ENCODE measurements around the gene WASF2.

WASF2 gene

DNA sequence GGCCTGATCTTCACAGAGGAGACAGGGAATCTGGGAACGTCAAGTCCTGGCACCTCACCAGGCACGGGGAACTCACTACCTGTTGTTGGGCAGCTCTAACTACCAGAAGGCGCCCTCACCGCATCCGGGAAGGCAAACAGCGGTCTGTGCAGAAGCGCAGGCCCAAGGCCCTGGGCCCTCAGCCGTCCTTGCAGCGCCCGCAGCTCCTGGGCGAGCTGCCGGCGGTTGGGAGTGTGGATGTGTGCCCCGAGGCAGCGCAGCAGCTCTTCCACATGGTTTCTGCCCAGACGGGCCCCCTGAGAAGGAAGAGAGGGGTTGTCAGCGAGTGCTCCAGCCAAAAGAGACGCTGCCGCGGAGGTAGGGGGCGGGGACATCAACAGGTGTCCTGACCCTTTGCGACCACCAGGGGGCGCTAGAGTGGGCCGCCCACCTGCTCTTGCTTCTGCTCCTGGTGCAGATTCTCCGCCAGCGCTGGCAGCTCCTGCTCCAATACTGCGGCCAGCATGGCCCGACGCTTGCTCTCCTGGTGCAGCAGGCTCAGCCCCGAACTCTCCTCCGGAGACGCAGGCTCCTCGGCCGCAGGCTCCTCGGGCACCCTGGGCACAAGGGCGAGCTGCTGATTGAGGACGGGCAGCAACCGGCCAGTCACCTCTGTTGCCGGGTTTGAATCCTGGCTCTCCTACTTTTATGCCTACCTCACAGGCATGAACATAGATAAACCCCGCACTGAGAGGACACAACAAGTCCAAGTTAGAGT lies 132.5 kb downstream of the WASF2 start:
- DNase-seq (ENCODE audit: low spot score): peak; percentile 92

DNA sequence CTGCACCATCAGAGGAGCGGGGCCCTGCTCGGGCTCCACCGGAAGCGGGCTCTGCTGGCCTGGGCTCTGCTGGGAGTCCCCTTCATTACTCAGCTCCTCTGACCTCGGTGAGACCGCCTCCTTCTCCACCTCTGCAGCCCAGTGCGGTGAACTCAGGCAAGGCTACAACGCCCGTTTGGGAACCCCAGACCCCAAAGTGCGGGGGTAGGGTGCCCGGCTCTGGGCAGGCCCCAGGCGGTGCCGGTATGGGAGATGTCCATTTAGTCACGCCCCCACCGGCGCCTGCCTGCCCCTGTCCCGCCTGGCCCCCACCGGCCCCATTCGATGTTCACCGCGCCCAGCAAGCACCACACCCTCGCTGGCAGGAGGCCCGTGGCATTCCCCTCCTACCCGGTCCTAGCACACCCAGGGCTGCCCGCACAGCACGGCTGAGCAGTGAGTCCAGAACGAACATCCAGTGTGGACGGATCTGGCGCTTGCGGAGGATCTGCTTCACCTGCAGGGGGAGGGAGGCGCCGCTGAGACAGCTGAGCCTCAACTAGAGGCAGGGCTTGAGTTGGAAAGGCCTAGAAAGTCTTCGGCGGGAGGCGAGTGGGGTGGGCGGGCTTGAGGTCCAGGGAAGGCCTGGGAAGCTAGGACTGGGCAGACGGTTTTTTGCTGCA lies 133.2 kb downstream of the WASF2 start:
- peak; percentile 18 for DNase-seq (ENCODE audit: low spot score)

DNA sequence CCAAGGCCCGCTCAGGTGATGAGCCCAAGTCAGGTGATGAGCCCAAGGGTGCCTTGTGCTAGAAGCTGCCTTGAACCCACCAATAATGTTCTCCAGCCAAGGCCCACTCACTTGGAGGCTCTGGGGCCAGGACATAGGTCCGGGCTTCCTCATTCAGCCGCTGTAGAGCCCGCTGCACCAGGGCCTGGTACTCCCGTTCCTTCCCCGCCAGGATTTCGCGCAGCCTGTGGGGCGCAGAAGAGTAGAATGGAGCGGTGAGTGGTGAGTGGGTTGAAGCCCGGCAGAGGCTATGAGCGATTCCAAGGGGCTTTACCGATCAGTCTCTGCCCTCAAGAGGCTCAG lies 133.7 kb downstream of the WASF2 start:
- no peak for DNase-seq (ENCODE audit: low spot score)

DNA sequence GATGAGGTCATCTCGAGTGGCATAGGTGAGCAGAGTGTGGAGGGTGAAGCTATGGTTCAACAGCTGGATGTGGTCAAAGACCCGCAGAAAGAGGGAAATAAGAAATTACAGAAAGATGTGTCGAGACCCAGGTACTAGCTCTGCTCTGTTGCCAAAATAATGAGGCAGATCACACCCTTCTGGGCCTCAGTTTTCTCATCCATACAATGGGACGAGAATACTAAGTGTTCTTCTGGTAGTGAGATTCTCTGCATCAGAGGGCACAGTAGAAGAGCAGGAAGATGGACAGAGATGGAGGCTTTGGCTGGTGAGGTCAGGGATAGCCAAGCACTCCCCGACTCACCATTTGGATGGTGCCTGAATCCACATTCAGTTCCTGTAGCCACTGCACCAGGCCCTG lies 134.3 kb downstream of the WASF2 start:
- no peak for DNase-seq (ENCODE audit: low spot score)

Measured in germinal center (tissue), 1 donor.